DOHH2 (cell line): ENCODE data around the gene EXOSC7.

Source experiments
- H3F3A ChIP-seq: fragments of 200-600 bp; sonication (generic), shearing (Covaris generic); 2 replicates; pipeline ENCODE4 v1.6.0; 2016; ENCODE audit warnings: antibody characterized with exemption, mild to moderate bottlenecking; ENCODE audit not compliant: control insufficient read depth, insufficient read depth
- H3K27ac ChIP-seq: fragments of 200-600 bp; sonication (generic); 2 replicates; pipeline ENCODE4 v1.5.1; 2014; ENCODE audit warnings: low read depth, mild to moderate bottlenecking, low read length, moderate library complexity
- H3K27me3 ChIP-seq: fragments of 200-600 bp; sonication (generic); 2 replicates; pipeline ENCODE4 v1.6.1; 2014; ENCODE audit warnings: mild to moderate bottlenecking, low read length, mixed read lengths; ENCODE audit not compliant: control insufficient read depth
- H3K36me3 ChIP-seq: fragments of 200-600 bp; sonication (generic); 2 replicates; pipeline ENCODE4 v1.6.1; 2014; ENCODE audit warnings: mild to moderate bottlenecking, low read length, moderate library complexity, mixed read lengths; ENCODE audit not compliant: control insufficient read depth
- H3K4me1 ChIP-seq: fragments of 200-600 bp; sonication (generic); 2 replicates; pipeline ENCODE4 v1.6.1; 2014; ENCODE audit warnings: mild to moderate bottlenecking, low read length, mixed read lengths; ENCODE audit not compliant: control insufficient read depth
- H3K4me2 ChIP-seq: fragments of 200-600 bp; sonication (generic); 2 replicates; pipeline ENCODE4 v1.6.0; 2014; ENCODE audit warnings: mild to moderate bottlenecking, low read length, moderate library complexity
- H3K4me3 ChIP-seq: fragments of 200-600 bp; sonication (generic); 2 replicates; pipeline ENCODE4 v1.5.1; 2014; ENCODE audit warnings: mild to moderate bottlenecking, low read length, mixed read lengths
- H3K79me2 ChIP-seq: fragments of 200-600 bp; sonication (generic); 2 replicates; pipeline ENCODE4 v1.6.1; 2014; ENCODE audit warnings: mild to moderate bottlenecking, low read length, mixed read lengths; ENCODE audit not compliant: control insufficient read depth
- H3K9me2 ChIP-seq: fragments of 200-600 bp; sonication (generic); replicated peaks from 2 replicates; pipeline ENCODE4 v1.6.1; 2014; ENCODE audit warnings: mild to moderate bottlenecking, low read length, mixed read lengths; ENCODE audit not compliant: control insufficient read depth
- H3K9me3 ChIP-seq: fragments of 200-600 bp; sonication (generic); 2 replicates; pipeline ENCODE4 v1.6.1; 2014; ENCODE audit warnings: antibody characterized with exemption, low read length, mixed read lengths; ENCODE audit not compliant: control insufficient read depth, insufficient read depth
- H4K20me1 ChIP-seq: fragments of 200-600 bp; sonication (generic); 2 replicates; pipeline ENCODE4 v1.6.0; 2014; ENCODE audit warnings: low read depth, mild to moderate bottlenecking, antibody characterized with exemption, low read length, moderate library complexity; ENCODE audit not compliant: control insufficient read depth, insufficient read depth
- EZH2phosphoT487 ChIP-seq: fragments of 200-600 bp; sonication (generic); IDR thresholded peaks from 2 replicates; pipeline ENCODE4 v1.6.1; 2017; ENCODE audit warnings: borderline replicate concordance, mild to moderate bottlenecking, antibody characterized with exemption, low read length, moderate library complexity, mixed read lengths
- TF ChIP-seq, protein P1 (sequence below): fragments of 200-600 bp; sonication (generic); IDR thresholded peaks from one replicate; pipeline ENCODE4 v1.5.1; 2014; ENCODE audit warnings: antibody characterized with exemption, mild to moderate bottlenecking, low read depth, low read length; ENCODE audit not compliant: poor library complexity, severe bottlenecking

EXOSC7 gene

GRCh38 chr3:45027441-45027840 is 51.4 kb downstream of the EXOSC7 start:
- Histone ChIP-seq H3K27me3 (peaks cover 21% of the 10 kb centered on the region), H3K4me3 (no peak overlapping the region), H3F3A (no peaks in the 10 kb centered on the region), H3K27ac (no peak overlapping the region), H3K4me2 (no peak overlapping the region), H3K4me1 (no peaks in the 10 kb centered on the region), H3K9me3 (no peaks in the 10 kb centered on the region), H3K9me2 (no peaks in the 10 kb centered on the region), H3K36me3 (no peaks in the 10 kb centered on the region), H4K20me1 (0 out of 2 replicates have a peak, but pooled peaks cover 3% of the 10 kb centered on the region), H3K79me2 (no peaks in the 10 kb centered on the region)
- TF ChIP-seq, protein P1, sequence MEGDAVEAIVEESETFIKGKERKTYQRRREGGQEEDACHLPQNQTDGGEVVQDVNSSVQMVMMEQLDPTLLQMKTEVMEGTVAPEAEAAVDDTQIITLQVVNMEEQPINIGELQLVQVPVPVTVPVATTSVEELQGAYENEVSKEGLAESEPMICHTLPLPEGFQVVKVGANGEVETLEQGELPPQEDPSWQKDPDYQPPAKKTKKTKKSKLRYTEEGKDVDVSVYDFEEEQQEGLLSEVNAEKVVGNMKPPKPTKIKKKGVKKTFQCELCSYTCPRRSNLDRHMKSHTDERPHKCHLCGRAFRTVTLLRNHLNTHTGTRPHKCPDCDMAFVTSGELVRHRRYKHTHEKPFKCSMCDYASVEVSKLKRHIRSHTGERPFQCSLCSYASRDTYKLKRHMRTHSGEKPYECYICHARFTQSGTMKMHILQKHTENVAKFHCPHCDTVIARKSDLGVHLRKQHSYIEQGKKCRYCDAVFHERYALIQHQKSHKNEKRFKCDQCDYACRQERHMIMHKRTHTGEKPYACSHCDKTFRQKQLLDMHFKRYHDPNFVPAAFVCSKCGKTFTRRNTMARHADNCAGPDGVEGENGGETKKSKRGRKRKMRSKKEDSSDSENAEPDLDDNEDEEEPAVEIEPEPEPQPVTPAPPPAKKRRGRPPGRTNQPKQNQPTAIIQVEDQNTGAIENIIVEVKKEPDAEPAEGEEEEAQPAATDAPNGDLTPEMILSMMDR: no peak
- no peak for TF ChIP-seq EZH2phosphoT487

- Histone ChIP-seq H3K79me2 (no peaks in the 10 kb centered on the region), H3K36me3 (no peaks in the 10 kb centered on the region), H3K27me3 (peaks cover 21% of the 10 kb centered on the region), H3K9me2 (no peaks in the 10 kb centered on the region), H3K4me2 (no peak overlapping the region), H3K27ac (no peak overlapping the region), H3K4me3 (no peak overlapping the region), H4K20me1 (0 out of 2 replicates have a peak, but pooled peaks cover 3% of the 10 kb centered on the region), H3K9me3 (no peaks in the 10 kb centered on the region), H3K4me1 (no peaks in the 10 kb centered on the region), H3F3A (no peaks in the 10 kb centered on the region)
- TF ChIP-seq EZH2phosphoT487: no peak
- TF ChIP-seq, protein P1: no peak
Observed at GRCh38 chr3:45029216-45029615, 53.2 kb downstream of the EXOSC7 start.

DNA sequence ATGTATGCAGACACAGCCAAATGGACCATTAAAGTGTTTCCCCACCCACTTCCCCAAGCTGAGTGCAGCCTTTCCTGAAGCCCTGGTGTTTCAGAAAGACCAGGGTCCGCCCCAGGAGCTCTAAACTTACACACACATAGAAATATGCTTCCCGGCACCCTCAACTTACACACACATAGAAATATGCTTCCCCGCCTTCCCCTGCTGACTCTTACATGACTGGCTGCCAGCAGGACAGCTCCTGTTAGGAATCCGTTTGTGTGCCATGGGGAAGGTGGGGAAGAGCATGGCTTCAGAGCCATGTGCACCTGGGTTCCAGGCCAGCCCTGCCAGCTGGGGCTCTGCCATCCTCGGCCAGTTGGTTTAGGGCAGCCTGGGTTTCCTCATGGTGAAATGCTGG is 53.6 kb downstream of the EXOSC7 start:
- no peak for TF ChIP-seq EZH2phosphoT487
- TF ChIP-seq, protein P1: no peak
- Histone ChIP-seq H3K27ac (no peak overlapping the region), H3K36me3 (no peaks in the 10 kb centered on the region)

More for the DNA sequence above, 53.6 kb downstream of the EXOSC7 start:
- Histone ChIP-seq H3K9me3 (no peaks in the 10 kb centered on the region), H3K27me3 (peaks cover 18% of the 10 kb centered on the region), H3K9me2 (no peaks in the 10 kb centered on the region), H3K4me1 (peaks cover 2% of the 10 kb centered on the region), H3K79me2 (no peaks in the 10 kb centered on the region), H3K4me3 (no peak overlapping the region), H3K4me2 (no peak overlapping the region), H3F3A (no peaks in the 10 kb centered on the region), H4K20me1 (no peaks in the 10 kb centered on the region)
